Memory B cell (primary cell): ENCODE measurements around the gene NUDT8.
"Not testable (repeated sequence)": the region's sequence is repeated elsewhere in the genome, so short reads cannot be mapped to it uniquely, and the experiment has no call there.

Experiments
- ATAC-seq: fragments of 150-1000 bp; cut with Tn5 transposase; 2 replicates; pipeline ENCODE4 v1.10.0; 2021; ENCODE audit warnings: low read depth, mild to moderate bottlenecking, moderate library complexity
- DNase-seq, 2 donors: peaks; one replicate each; pipeline ENCODE4 v3.0.0; 2022; ENCODE audit warnings: low spot score in 2 of 2
- H3K27ac Mint-ChIP-seq: one replicate; pipeline ENCODE4 v1.8.0; 2022; ENCODE audit warnings: mild to moderate bottlenecking, moderate library complexity, mixed read lengths
- H3K27me3 Mint-ChIP-seq: one replicate; pipeline ENCODE4 v1.8.0; 2022; ENCODE audit warnings: mixed read lengths
- H3K36me3 Mint-ChIP-seq: one replicate; pipeline ENCODE4 v1.8.0; 2022; ENCODE audit warnings: mild to moderate bottlenecking, mixed read lengths
- H3K4me1 Mint-ChIP-seq: one replicate; pipeline ENCODE4 v1.8.0; 2022; ENCODE audit warnings: mixed read lengths
- H3K4me3 Mint-ChIP-seq: one replicate; pipeline ENCODE4 v1.8.0; 2022; ENCODE audit warnings: mild to moderate bottlenecking, moderate library complexity, mixed read lengths
- H3K9me3 Mint-ChIP-seq: one replicate; pipeline ENCODE4 v1.8.0; 2022; ENCODE audit warnings: mixed read lengths

The NUDT8 gene

GRCh38 chr11:67664696-67665540, 35.2 kb upstream of the NUDT8 start:
- ATAC-seq (no peak), DNase-seq (no peak)
- no peak overlapping the region for H3K4me3 Mint-ChIP-seq
- H3K36me3 Mint-ChIP-seq: no peaks in the 10 kb centered on the region
- no peaks in the 10 kb centered on the region for H3K9me3 Mint-ChIP-seq
- no peaks in the 10 kb centered on the region for H3K27me3 Mint-ChIP-seq
- H3K4me1 Mint-ChIP-seq: peaks cover 4% of the 10 kb centered on the region
- no peak overlapping the region for H3K27ac Mint-ChIP-seq

GRCh38 chr11:67664213-67664585, 34.5 kb upstream of the NUDT8 start:
- H3K36me3 Mint-ChIP-seq: no peaks in the 10 kb centered on the region

GRCh38 chr11:67663532-67664212, 33.9 kb upstream of the NUDT8 start:
- H3K9me3 Mint-ChIP-seq: no peaks in the 10 kb centered on the region
- ATAC-seq (no peak), DNase-seq (no peak)
- H3K4me1 Mint-ChIP-seq: peaks cover 13% of the 10 kb centered on the region
- no peaks in the 10 kb centered on the region for H3K36me3 Mint-ChIP-seq
- no peak overlapping the region for H3K4me3 Mint-ChIP-seq
- H3K27ac Mint-ChIP-seq: no peak overlapping the region
- H3K27me3 Mint-ChIP-seq: no peaks in the 10 kb centered on the region

More at GRCh38 chr11:67664213-67664585, 34.5 kb upstream of the NUDT8 start:
- ATAC-seq (no peak), DNase-seq (no peak)
- Mint-ChIP-seq H3K27me3 (no peaks in the 10 kb centered on the region), H3K4me3 (no peak overlapping the region), H3K27ac (no peak overlapping the region), H3K4me1 (peaks cover 8% of the 10 kb centered on the region), H3K9me3 (no peaks in the 10 kb centered on the region)

- no peaks in the 10 kb centered on the region for H3K9me3 Mint-ChIP-seq
- H3K27ac Mint-ChIP-seq: no peak overlapping the region
- no peak for DNase-seq
- ATAC-seq: no peak
- H3K4me1 Mint-ChIP-seq: peaks cover 13% of the 10 kb centered on the region
- H3K27me3 Mint-ChIP-seq: no peaks in the 10 kb centered on the region
- no peak overlapping the region for H3K4me3 Mint-ChIP-seq
- H3K36me3 Mint-ChIP-seq: no peaks in the 10 kb centered on the region
Measured at GRCh38 chr11:67662835-67663531, 33.2 kb upstream of the NUDT8 start.

GRCh38 chr11:67662142-67662834, 32.6 kb upstream of the NUDT8 start:
- Mint-ChIP-seq H3K36me3 (no peaks in the 10 kb centered on the region), H3K9me3 (no peaks in the 10 kb centered on the region), H3K27ac (no peak overlapping the region), H3K4me3 (no peak overlapping the region), H3K4me1 (peaks cover 13% of the 10 kb centered on the region), H3K27me3 (no peaks in the 10 kb centered on the region)
- DNase-seq (no peak), ATAC-seq (no peak)

- not testable (repeated sequence) for H3K9me3 Mint-ChIP-seq, ATAC-seq, H3K36me3 Mint-ChIP-seq, DNase-seq, H3K4me1 Mint-ChIP-seq, H3K27ac Mint-ChIP-seq, H3K27me3 Mint-ChIP-seq, H3K4me3 Mint-ChIP-seq
Measured at GRCh38 chr11:67660752-67661151, 31.0 kb upstream of the NUDT8 start.

- not testable (repeated sequence) for H3K4me1 Mint-ChIP-seq, ATAC-seq, H3K36me3 Mint-ChIP-seq, H3K4me3 Mint-ChIP-seq, DNase-seq, H3K27ac Mint-ChIP-seq, H3K27me3 Mint-ChIP-seq, H3K9me3 Mint-ChIP-seq
Measured at GRCh38 chr11:67659651-67660165, 30.0 kb upstream of the NUDT8 start.

GRCh38 chr11:67657300-67657699, 27.6 kb upstream of the NUDT8 start:
- no peak for ATAC-seq
- Mint-ChIP-seq H3K36me3 (peaks cover 2% of the 10 kb centered on the region), H3K4me3 (no peak overlapping the region), H3K9me3 (peaks cover 3% of the 10 kb centered on the region), H3K27me3 (no peaks in the 10 kb centered on the region), H3K4me1 (peaks cover 9% of the 10 kb centered on the region), H3K27ac (no peak overlapping the region)
- no peak for DNase-seq

- DNase-seq: no peak
- Mint-ChIP-seq H3K27ac (no peak overlapping the region), H3K4me1 (peaks cover 9% of the 10 kb centered on the region), H3K27me3 (no peaks in the 10 kb centered on the region), H3K36me3 (peaks cover 2% of the 10 kb centered on the region), H3K4me3 (no peak overlapping the region), H3K9me3 (peaks cover 3% of the 10 kb centered on the region)
- ATAC-seq: no peak
Measured at GRCh38 chr11:67656278-67656922, 26.7 kb upstream of the NUDT8 start.

GRCh38 chr11:67654225-67654624, 24.5 kb upstream of the NUDT8 start:
- Mint-ChIP-seq H3K27ac (no peak overlapping the region), H3K4me1 (peaks cover 21% of the 10 kb centered on the region), H3K9me3 (peaks cover 3% of the 10 kb centered on the region), H3K27me3 (no peaks in the 10 kb centered on the region), H3K4me3 (no peak overlapping the region), H3K36me3 (peaks cover 2% of the 10 kb centered on the region)
- ATAC-seq (no peak), DNase-seq (no peak)

GRCh38 chr11:67652965-67653845, 23.5 kb upstream of the NUDT8 start:
- Mint-ChIP-seq H3K27me3 (no peaks in the 10 kb centered on the region), H3K9me3 (peaks cover 3% of the 10 kb centered on the region), H3K27ac (no peak overlapping the region), H3K4me1 (peaks cover 21% of the 10 kb centered on the region), H3K4me3 (no peak overlapping the region), H3K36me3 (peaks cover 2% of the 10 kb centered on the region)
- ATAC-seq (no peak), DNase-seq (no peak)

GRCh38 chr11:67651976-67652781, 22.4 kb upstream of the NUDT8 start:
- Mint-ChIP-seq H3K27me3 (no peaks in the 10 kb centered on the region), H3K9me3 (peaks cover 3% of the 10 kb centered on the region), H3K36me3 (peaks cover 2% of the 10 kb centered on the region), H3K4me3 (no peak overlapping the region), H3K4me1 (peaks cover 27% of the 10 kb centered on the region), H3K27ac (no peak overlapping the region)
- no peak for ATAC-seq
- no peak for DNase-seq
